WTC11 (cell line): Measurements from ENCODE around the gene TMEM164.

Source experiments
- AFF4 ChIP-seq: sonication (generic); formaldehyde crosslinking; IDR thresholded peaks from 2 replicates; pipeline ENCODE4 v1.8.1; 2023; ENCODE audit warnings: mild to moderate bottlenecking, missing genetic modification reagents, borderline replicate concordance
- CBFB ChIP-seq: sonication (generic); formaldehyde crosslinking; IDR thresholded peaks from 2 replicates; pipeline ENCODE4 v1.8.1; 2022; ENCODE audit warnings: mild to moderate bottlenecking, low read depth, missing genetic modification reagents
- CTCF ChIP-seq: fragments of 200-600 bp; IDR thresholded peaks from 2 replicates; pipeline ENCODE4 v1.8.0; 2022; ENCODE audit warnings: antibody characterized with exemption
- JAZF1 ChIP-seq: fragments of 250-450 bp; sonication (Bioruptor Pico); IDR thresholded peaks from 2 replicates; pipeline ENCODE4 v1.9.0; 2021; ENCODE audit warnings: moderate library complexity, mild to moderate bottlenecking, inconsistent platforms
- NR2C2 ChIP-seq: sonication (generic); formaldehyde crosslinking; IDR thresholded peaks from 2 replicates; pipeline ENCODE4 v1.8.0; 2022; ENCODE audit warnings: mild to moderate bottlenecking, missing genetic modification reagents
- ZBTB43 ChIP-seq: sonication (generic); formaldehyde crosslinking; IDR thresholded peaks from 2 replicates; pipeline ENCODE4 v1.8.1; 2023; ENCODE audit warnings: mild to moderate bottlenecking, missing genetic modification reagents

DNA sequence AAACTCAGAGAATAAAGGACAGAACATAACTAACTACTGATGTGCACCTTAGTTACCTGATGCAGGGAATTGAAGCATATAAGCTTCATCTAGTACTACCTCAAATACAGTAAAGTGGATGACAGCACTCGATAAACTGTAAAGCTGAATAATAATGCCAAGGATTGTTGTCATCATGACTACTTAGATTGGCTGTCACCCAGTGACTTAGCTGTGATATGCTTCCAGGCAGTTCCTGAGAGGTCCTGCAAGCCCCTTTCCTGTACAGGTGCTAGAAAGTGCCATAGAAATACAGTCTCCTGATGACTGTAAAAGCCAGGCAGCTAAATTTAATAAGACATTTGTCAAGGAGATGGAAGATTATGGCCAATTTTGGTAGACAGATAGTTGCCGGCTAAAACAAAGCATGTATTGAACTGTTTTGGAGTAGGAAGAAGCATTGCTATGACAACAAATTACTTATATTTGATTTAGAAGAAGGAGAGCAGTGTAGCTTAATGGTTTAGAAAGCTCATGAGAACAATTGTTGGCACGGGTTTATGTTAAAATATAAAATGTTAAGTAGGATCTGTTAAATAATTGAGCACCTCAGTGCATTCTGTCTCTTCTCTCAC lies 29.7 kb downstream of the TMEM164 start:
- no peak for TF ChIP-seq CTCF
- TF ChIP-seq JAZF1 (CRISPR knock-in tag), result no peak
- TF ChIP-seq ZBTB43 (CRISPR knock-in tag), result no peak
- TF ChIP-seq NR2C2, result no peak
- TF ChIP-seq CBFB (CRISPR knock-in tag), result no peak
- no peak for TF ChIP-seq AFF4 (CRISPR knock-in tag)
